A204.1 (cell line): ENCODE measurements around the gene UNC5B.
"Not testable (repeated sequence)": the region's sequence is repeated elsewhere in the genome, so short reads cannot be mapped to it uniquely, and the experiment has no call there.

Experiments used
- FAIRE-seq: peaks from 2 replicates; lab custom pipeline; 2012; peaks lifted over from hg19 to GRCh38; lab: Jason Lieb, UNC

UNC5B gene

GRCh38 chr10:71209731-71210541 is 2.4 kb upstream of the UNC5B start:
- no peak for FAIRE-seq

DNA sequence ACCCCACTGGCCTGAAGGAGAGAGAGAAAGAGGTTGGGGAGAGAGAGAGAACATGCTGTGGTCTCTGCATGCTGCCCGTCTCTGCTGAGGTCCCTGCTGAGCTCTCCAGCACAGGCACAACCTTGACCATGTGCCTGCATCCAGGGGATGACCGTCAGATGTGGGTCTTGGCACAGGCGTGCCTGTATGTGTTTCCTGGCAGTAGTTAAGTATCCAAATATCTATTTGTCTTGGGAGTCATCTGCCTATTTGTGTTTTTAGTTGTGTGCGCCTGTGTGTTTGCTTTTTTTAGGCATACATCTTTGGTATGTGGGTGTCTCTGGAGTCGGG is 1.9 kb upstream of the UNC5B start:
- FAIRE-seq = no peak

DNA sequence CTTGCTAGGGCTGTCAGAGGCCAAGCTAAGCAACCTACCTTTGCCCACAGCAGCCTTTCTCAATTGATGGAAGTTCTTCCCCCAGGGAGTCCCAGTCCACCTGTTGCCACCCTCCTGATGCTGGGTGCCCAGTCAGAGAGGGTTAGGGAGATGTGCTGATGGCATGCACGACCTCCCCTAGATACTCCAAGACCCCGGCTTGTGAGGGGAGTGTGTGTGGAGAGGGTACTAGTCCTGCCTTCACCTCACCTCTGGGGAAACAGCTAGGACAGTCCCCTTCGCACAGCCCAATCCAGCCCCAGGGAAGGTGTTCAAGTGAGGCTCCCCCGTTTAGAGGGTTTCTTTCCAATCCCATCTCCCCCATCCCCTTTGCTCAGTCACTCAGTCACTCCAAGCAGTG is 1.3 kb upstream of the UNC5B start:
- FAIRE-seq = no peak

DNA sequence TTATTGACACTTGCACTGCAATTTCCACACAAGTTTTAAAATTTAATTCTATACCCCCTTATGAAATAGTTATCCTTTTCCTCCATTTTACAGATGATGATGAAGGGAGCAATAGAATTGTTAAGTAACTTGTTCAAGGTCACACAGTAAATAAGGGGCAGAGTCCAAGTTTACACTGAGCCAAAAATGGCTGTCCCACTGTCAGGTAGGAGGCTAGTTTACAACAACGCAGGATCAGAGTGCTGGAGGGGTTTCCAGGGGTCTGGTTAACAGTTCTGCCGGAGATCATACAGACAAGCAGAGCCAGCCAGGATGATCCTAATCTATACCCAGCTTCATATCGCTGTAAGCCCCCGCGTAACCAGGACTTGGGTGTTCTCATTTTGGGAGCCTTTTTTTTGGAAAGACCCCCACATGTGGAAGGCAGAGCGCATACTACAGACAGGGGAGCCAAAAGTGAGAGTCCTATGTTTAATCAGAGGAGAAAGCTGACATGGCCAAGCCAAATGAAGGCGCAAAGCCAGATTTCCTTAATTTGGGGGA is 524 bp upstream of the UNC5B start:
- FAIRE-seq = no peak

DNA sequence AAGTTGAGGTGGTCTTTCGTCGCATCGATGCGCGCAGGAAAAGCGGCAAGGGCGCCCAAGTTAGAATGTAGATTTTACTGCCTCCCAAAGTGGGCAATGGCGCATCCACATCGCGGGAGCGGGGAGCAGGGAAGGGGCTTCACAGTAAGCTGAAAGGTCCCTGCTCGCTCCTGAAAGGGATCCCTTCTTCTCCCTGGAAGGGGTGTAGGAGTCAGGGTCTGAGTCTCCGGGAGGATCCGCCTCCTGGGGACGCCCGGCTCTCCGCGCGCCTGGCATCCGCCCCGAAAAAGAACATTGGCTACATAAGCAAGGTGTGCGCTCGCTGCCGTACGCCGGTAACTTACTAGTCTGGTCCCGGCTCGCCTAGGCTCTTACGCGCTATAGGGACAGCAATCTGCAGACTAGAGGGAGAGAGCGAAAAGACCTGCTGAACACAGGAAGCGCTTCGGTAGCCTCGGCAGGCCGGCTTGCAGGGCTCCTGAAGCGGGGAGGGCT is 804 bp downstream of the UNC5B start:
- no peak for FAIRE-seq

DNA sequence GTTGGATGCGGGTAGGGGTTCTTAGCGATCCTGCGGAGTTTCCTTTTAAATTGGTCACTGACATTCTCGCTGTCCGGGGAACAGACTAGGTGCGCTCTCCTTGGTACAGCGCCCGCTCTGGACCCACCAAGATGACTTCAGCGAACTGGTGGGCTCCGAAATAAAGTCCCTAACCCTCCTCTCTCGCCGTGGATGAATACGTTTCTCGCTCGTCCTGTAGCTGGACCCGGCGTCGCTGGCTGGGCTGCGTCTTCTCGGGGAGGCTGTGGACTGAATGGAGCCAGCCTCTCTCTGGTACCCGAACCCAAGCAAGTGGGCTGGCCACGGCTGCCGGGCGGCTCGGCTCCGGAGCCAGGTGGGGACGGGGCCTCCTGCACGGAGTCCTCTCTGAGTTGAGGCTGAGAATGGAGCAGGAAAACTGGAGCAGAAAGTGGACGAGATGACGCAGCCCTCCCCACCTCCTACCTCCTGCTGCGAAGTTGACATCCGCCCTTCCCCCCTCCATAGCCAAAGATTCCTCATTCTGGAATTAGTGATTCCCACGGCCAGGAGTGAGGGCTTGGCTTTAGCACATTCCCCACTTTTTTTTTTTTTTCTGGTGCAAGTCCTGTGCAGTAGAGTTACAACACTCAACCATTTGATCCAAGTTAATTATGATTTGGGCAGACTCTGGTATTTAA is 1.5 kb downstream of the UNC5B start:
- FAIRE-seq = no peak

- FAIRE-seq = no peak
These were observed 2.5 kb downstream of the UNC5B start for GRCh38 chr10:71214641-71215559.

DNA sequence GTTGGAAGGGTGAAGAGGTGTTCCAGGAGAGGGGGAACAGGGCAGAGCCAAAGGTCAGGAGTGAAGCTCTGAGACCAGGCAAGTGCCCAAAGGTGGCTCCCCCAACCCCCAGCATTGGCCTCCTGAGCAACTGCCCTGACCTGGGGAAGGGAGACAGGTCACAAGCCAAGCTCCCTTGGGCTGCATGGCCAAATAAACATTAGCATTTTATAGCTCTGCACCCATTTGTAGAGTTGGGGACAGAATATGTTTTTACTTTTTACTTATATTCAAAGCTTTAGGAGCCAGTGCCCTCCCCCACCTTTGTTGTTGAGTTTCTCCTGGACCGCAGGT is 4.0 kb downstream of the UNC5B start:
- no peak for FAIRE-seq

DNA sequence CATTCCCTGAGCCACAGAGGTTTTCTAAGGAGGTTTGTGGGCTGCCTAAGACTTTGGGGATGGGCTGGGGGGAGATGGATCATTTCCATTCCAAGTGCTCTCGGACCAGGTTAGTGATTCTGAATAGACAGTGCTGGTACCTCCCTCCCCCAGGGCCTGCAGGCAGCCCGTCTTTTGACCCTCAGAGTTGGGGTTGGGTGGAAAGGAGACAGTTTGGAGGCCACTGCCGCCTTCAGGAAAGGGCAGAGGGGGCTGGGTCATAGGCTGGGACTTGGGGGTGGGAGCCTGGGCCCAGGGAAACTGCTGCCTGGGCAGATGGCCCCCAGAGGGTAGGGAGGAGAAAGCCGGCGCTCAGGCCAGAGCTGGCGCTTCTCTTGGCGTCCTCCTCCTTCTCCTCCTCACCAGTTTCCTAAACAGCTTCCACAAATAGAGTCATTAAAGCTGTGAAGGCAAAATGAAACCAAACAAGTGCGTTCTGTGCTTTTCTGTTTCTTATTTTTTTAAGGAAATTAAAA is 4.4 kb downstream of the UNC5B start:
- FAIRE-seq = no peak

GRCh38 chr10:71217266-71218045 is 5.1 kb downstream of the UNC5B start:
- no peak for FAIRE-seq

- FAIRE-seq = no peak
These were observed 5.8 kb downstream of the UNC5B start for GRCh38 chr10:71218046-71218650.

GRCh38 chr10:71218651-71219050 is 6.3 kb downstream of the UNC5B start:
- no peak for FAIRE-seq

DNA sequence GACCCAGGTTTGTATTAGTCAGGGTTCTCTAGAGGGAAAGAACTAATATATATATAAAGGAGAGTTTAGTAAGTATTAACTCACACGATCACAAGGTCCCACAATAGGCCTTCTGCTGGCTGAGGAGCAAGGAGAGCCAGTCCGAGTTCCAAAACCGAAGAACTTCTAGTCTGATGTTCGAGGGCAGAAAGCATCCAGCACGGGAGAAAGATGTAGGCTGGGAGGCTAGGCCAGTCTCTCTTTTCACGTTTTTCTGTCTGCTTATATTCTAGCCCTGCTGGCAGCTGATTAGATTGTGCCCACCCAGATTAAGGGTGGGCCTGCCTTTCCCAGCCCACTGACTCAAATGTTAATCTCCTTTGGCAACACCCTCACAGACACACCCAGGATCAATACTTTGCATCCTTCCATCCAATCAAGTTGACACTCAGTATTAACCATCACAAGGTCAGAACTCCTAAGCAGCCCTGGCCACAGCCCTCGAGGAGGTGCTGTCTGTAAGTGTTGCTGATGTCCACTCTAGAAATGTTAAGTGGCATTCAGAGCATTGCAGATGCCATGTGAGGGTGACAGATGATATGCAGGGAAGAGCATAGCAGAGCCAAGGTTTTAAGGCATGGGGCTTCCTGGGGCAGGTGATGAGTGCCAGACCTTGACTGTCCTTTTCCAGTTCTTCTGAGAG is 7.0 kb downstream of the UNC5B start:
- FAIRE-seq = not testable (repeated sequence)

DNA sequence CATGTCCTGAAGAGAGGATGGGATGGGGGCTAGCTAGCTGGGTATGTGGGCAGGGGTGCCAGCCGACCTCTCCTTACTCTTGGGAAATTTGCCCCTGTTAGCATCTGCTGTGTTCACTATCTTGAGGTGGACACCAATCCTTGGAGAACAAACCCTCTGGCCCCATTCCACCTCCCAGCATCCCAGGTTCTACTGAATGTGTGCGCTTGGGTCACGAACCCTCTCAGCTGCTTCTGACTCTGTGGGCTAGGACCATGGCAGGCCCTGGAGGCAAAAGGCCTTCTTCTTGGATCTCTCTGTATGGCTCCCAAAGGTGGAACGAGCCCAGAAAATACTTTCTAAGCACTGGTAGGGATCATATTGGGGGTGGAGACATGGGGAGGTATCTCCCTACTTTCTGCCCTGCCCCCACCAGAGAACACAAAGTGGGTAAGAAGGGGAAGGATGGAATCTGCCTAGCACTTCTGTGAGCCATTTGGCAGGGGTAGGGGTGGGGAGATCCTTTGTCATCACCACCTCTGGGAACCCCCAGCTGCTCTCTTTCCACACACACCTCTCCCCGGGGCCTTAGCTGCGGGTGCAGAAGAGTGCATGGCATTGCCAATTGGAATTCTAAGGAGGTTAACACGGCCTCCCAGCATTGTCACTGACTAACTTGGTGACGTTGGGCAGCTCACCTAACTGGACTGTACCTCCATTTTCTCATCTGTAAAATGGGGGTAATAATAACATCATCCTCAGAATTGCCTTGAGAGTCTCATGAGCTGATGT is 7.7 kb downstream of the UNC5B start:
- FAIRE-seq = no peak

DNA sequence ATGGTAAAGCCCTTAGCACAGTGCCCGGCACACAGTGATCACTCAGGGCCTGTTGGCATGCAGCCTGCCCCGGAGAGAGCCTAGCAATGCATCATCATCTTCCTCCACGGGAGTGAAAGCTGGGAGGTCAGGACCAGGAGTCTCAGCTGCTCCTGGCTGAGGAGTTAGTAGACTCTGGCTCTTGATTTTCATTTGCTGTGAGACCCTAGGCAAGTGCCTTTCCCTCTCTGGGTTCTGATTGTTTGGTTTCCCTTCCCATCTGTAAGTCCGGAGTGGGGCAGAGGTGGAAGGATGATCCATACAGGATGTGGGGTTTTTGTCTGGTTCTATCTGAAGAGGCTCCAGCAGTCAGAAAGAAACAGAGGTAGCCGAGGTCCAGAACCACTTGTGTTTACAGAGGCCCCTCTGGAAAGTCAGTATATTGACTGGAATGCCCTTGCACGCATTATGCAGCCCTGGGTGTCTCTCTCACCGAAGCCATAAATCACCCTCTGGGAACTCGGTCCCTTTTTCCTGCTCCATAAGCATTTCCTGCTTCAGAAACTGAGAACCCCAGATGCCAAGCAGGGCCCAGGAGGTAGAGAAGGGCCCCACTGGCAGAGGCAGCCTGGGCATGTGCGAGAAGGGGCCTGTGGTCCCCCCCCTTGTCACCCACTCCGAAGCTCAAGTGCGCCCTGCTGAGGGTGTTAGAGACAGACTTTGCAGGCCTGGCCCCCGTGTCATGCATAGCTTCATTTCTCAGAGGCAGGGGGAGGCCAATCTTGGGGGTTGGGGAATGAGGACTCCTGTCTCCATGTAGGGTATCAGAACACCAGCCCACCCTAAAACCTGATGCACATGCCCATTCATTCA is 8.5 kb downstream of the UNC5B start:
- no peak for FAIRE-seq

DNA sequence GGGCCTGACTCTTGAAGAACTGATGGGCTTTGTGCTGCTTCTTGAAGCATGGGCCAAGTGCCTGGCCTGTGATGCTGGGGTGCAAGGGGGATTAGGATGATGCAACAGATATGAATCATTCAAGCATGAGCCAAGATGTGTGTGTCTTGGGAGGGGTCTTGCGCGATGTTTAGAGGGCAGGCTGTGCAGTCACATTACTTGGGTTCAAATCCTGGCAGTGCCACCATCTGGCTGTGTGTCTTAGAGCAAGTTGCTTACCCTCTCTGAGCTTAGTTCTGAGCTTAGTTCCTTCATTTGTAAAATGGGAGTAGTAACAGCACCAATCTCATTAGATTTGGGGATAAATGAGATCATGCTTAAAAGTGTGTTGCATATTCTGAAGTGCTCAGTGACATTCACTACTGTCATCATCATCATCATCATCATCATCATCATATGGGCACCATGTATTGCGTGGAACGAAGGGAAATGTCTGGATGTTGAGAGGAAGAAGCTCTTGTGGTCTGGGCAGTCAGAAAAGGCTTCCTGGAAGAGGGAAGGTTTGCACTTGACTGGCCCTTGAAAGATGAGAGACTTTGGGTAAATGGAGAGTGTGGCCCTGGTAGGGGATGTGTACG is 9.3 kb downstream of the UNC5B start:
- FAIRE-seq = no peak

- no peak for FAIRE-seq
These were observed 10.4 kb downstream of the UNC5B start for GRCh38 chr10:71222601-71223346.
